ENCODE data around the gene PHF2.

GRCh38 chr9:93613791-93614190 is 37.4 kb downstream of the PHF2 start:
- TF ChIP-seq EP300 (IDR thresholded peaks at IDR 0.05; ENCODE audit: borderline replicate concordance in 1 of 2, low read depth in 1 of 2, low read length in 1 of 2): no peak
- no peak for TF ChIP-seq GABPA (IDR thresholded peaks at IDR 0.05; ENCODE audit: low read depth)
- TF ChIP-seq CTCF (IDR thresholded peaks at IDR 0.05): no peak
- TF ChIP-seq JUND (IDR thresholded peaks at IDR 0.05): no peak
- TF ChIP-seq POLR2AphosphoS5 (IDR thresholded peaks at IDR 0.05; ENCODE audit: low read depth, low read length): no peak
- no peak for TF ChIP-seq NRF1 (IDR thresholded peaks at IDR 0.05; ENCODE audit: low read depth, low read length)
- no peak for TF ChIP-seq FOXJ3 (CRISPR knock-in tag; IDR thresholded peaks at IDR 0.05)
- no peak for TF ChIP-seq EZH2phosphoT487 (IDR thresholded peaks at IDR 0.05; ENCODE audit: borderline replicate concordance, low read depth)
- no peak for TF ChIP-seq SMC3 (IDR thresholded peaks at IDR 0.05; ENCODE audit: low read depth, low read length)
- no peak for TF ChIP-seq MAX (IDR thresholded peaks at IDR 0.05; ENCODE audit: low read depth)

All from SK-N-SH (cell line).